Endothelial cell of hepatic sinusoid (primary cell): ENCODE data around the gene CNP.

ENCODE experiments used
- in situ Hi-C: cut with HindIII; loops from 2 replicates; pipeline ENCODE4 v1.10.0; 2017; ENCODE audit warnings: low sequenced_read_pairs

Gene CNP

GRCh38 chr17:41971721-41972523 is 5.3 kb downstream of the CNP start:
- in situ Hi-C loops = loop anchor here (10.0 kb wide), 1 partner anchor 153 kb away; the partner anchor contains the start of genes HSPB9 and KAT2A

GRCh38 chr17:41972571-41973407 is 6.2 kb downstream of the CNP start:
- in situ Hi-C loops = loop anchor here (10.0 kb wide), 1 partner anchor 152 kb away; the partner anchor contains the start of genes HSPB9 and KAT2A

GRCh38 chr17:41973408-41973811 is 6.8 kb downstream of the CNP start:
- in situ Hi-C loops = loop anchor here (10.0 kb wide), 1 partner anchor 151 kb away; the partner anchor contains the start of genes HSPB9 and KAT2A

GRCh38 chr17:41974031-41974430 is 7.4 kb downstream of the CNP start:
- in situ Hi-C loops = loop anchor here (10.0 kb wide), 1 partner anchor 151 kb away; the partner anchor contains the start of genes HSPB9 and KAT2A

- in situ Hi-C loops = loop anchor here (10.0 kb wide), 1 partner anchor 150 kb away; the partner anchor contains the start of genes HSPB9 and KAT2A
Observed at GRCh38 chr17:41974658-41975057, 8.1 kb downstream of the CNP start.

- in situ Hi-C loops = loop anchor here (10.0 kb wide), 1 partner anchor 149 kb away; the partner anchor contains the start of genes HSPB9 and KAT2A
Observed at GRCh38 chr17:41975099-41976083, 8.8 kb downstream of the CNP start.

GRCh38 chr17:41976142-41976768 is 9.7 kb downstream of the CNP start:
- in situ Hi-C loops = loop anchor here (10.0 kb wide), 1 partner anchor 149 kb away; the partner anchor contains the start of genes HSPB9 and KAT2A

- in situ Hi-C loops = loop anchor here (10.0 kb wide), 1 partner anchor 147 kb away; the partner anchor contains the start of genes HSPB9 and KAT2A
Observed at GRCh38 chr17:41977991-41978390, 11.4 kb downstream of the CNP start.

GRCh38 chr17:41982026-41982760 is 15.6 kb downstream of the CNP start:
- in situ Hi-C loops = loop anchor here (5.0 kb wide), 1 partner anchor 90 kb away; no protein-coding TSS in a partner anchor

GRCh38 chr17:41984454-41984853 is 17.9 kb downstream of the CNP start:
- in situ Hi-C loops = loop anchor here (5.0 kb wide), 1 partner anchor 92 kb away; no protein-coding TSS in a partner anchor

GRCh38 chr17:41985919-41986318 is 19.3 kb downstream of the CNP start:
- in situ Hi-C loops = no loop called here

GRCh38 chr17:41986634-41987033 is 20.0 kb downstream of the CNP start:
- in situ Hi-C loops = no loop called here

- in situ Hi-C loops = no loop called here
Observed at GRCh38 chr17:41987642-41988041, 21.0 kb downstream of the CNP start.

- in situ Hi-C loops = no loop called here
Observed at GRCh38 chr17:41988418-41988817, 21.8 kb downstream of the CNP start.

GRCh38 chr17:41989702-41990419 is 23.3 kb downstream of the CNP start:
- in situ Hi-C loops = no loop called here

GRCh38 chr17:41992576-41992975 is 26.0 kb downstream of the CNP start:
- in situ Hi-C loops = no loop called here

GRCh38 chr17:41996855-41997164 is 30.2 kb downstream of the CNP start:
- in situ Hi-C loops = no loop called here

- in situ Hi-C loops = no loop called here
Observed at GRCh38 chr17:41998497-41998896, 31.9 kb downstream of the CNP start.
